Right lobe of liver (tissue), 6 donors: ENCODE results near the gene ZYG11B. TPM values are rescaled to one million over a fixed set of nuclear protein-coding genes. Genes with fewer than 3 reads are reported as not detected.

Source experiments
- ATAC-seq, 4 donors: fragments of 200-7000 bp; cut with Tn5 transposase; one replicate each; pipeline ENCODE4 v1.9.1; 2020; ENCODE audit warnings: mild to moderate bottlenecking in 4 of 4, moderate library complexity in 4 of 4
- DNase-seq, 3 donors: peaks; one replicate each; pipeline ENCODE4 v3.0.0-alpha.2; 2020
- H3K27ac ChIP-seq, 3 donors: fragments of 200-600 bp; one replicate each; pipeline ENCODE4 v1.8.0; 2022
- H3K27me3 ChIP-seq, 2 donors: fragments of 200-600 bp; one replicate each; pipeline ENCODE4 v1.8.0; 2022
- H3K36me3 ChIP-seq, 4 donors: fragments of 200-600 bp; sonication (generic) in 1 of 4; one replicate each; pipeline versions ENCODE4 v1.5.1 to v1.8.0; 2017 to 2022; ENCODE audit warnings: control low read depth in 1 of 4
- H3K4me1 ChIP-seq, 4 donors: fragments of 200-600 bp; sonication (generic) in 1 of 4; one replicate each; pipeline versions ENCODE4 v1.5.1 to v1.8.0; 2017 to 2022; ENCODE audit warnings: control low read depth in 1 of 4
- H3K4me3 ChIP-seq, 3 donors: fragments of 200-600 bp; one replicate each; pipeline ENCODE4 v1.8.0; 2022
- H3K9me3 ChIP-seq, 4 donors: fragments of 200-600 bp; sonication (generic) in 1 of 4; one replicate each; pipeline versions ENCODE4 v1.5.1 to v1.8.0; 2017 to 2022; ENCODE audit warnings: control low read depth in 1 of 4
- POLR2A ChIP-seq: fragments of 450-650 bp; IDR thresholded peaks from one replicate; pipeline ENCODE4 v1.6.1; 2017; ENCODE audit warnings: antibody characterized with exemption, mild to moderate bottlenecking
- WGBS: methylation state at CpG from one replicate; pipeline ENCODE4 v1.1.6; 2018; ENCODE audit warnings: low coverage, low lambda C conversion rate; ENCODE audit not compliant: insufficient coverage; ENCODE audit errors: missing lambda C conversion rate; 5-methylcytosine and 5-hydroxymethylcytosine counted together
- intact Hi-C, 2 donors: fragments of 100-400 bp; cut with DNase I; formaldehyde crosslinking; loops; one replicate each; pipeline versions ENCODE4 v1.11.2 to v1.14.1; 2022
- total RNA-seq, 6 experiments: library from RNA; depleted of rRNA in 2 of 6; stranded (reverse); fragments of >200 nt in 2 of 6; fragmentation: NEBNext Ultra II Directional in 3 of 6; extraction: Animal tissue kit (Norgen Biotek cat#: 25700) in 3 of 6; gene quantifications; one replicate each; pipeline versions ENCODE4 v1.1.0 to v1.2.4, GENCODE V29; 2016 to 2023
- TF ChIP-seq, protein P1 (sequence below), 4 donors: fragments of 200-600 bp in 3 of 4; fragments of 450-650 bp in 1 of 4; IDR thresholded peaks; one replicate each; pipeline versions ENCODE4 v1.5.1 to v1.8.0; 2016 to 2022; ENCODE audit warnings: antibody characterized with exemption in 4 of 4, mild to moderate bottlenecking in 2 of 4
- donor health status: DM: no; HTN: yes; CAD: no.
- donor health status: DM: no; HTN: no; CAD: no.
- donor health status: DM: no; HTN: no; CAD: no.
- donor health status: DM: no; HTN: yes; CAD: no.
- donor health status: DM: no; HTN: yes; CAD: no.

ZYG11B gene
- total RNA-seq, 6 experiments from 2014 or later, result 17.7 to 39.2 (median 30.9) TPM

DNA sequence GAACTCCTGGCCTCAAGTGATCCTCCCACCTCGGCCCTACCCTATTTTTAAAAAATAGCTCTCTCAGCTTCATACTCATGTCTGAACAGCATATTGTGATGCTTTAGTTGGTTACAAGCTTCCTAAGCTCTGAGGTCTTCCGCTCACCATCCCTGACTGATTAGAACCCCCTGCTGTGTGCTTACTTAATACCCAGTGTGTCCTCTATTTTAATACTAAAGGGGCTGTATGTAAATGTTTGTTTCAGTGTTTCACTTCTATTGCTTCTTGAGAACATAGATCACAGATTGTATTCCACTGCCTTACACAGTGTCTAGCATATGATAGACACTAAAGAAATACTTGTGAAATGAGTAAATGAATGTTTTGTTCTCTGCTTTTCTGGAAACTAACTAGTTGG, 29.8 kb downstream of the ZYG11B start:
- H3K36me3 ChIP-seq, result peaks cover 0 to 23% (median 5%) of the 10 kb centered on the region in 4 donors
- H3K9me3 ChIP-seq, result no peaks in the 10 kb centered on the region
- peaks cover 0 to 9% (median 0%) of the 10 kb centered on the region in 4 donors for H3K4me1 ChIP-seq
- DNase-seq, result no peak
- H3K27ac ChIP-seq, result no peak overlapping the region
- H3K4me3 ChIP-seq, result no peak overlapping the region
- 100% methylated on average over 2 of the region's 2 CpGs for WGBS
- no peak for ATAC-seq
- TF ChIP-seq, protein P1, sequence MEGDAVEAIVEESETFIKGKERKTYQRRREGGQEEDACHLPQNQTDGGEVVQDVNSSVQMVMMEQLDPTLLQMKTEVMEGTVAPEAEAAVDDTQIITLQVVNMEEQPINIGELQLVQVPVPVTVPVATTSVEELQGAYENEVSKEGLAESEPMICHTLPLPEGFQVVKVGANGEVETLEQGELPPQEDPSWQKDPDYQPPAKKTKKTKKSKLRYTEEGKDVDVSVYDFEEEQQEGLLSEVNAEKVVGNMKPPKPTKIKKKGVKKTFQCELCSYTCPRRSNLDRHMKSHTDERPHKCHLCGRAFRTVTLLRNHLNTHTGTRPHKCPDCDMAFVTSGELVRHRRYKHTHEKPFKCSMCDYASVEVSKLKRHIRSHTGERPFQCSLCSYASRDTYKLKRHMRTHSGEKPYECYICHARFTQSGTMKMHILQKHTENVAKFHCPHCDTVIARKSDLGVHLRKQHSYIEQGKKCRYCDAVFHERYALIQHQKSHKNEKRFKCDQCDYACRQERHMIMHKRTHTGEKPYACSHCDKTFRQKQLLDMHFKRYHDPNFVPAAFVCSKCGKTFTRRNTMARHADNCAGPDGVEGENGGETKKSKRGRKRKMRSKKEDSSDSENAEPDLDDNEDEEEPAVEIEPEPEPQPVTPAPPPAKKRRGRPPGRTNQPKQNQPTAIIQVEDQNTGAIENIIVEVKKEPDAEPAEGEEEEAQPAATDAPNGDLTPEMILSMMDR (IDR thresholded peaks at IDR 0.05), result no peak
- no peak for TF ChIP-seq POLR2A
- intact Hi-C loops, result no loop called here
- H3K27me3 ChIP-seq, result no peaks in the 10 kb centered on the region

GRCh38 chr1:52759908-52760307, 33.7 kb downstream of the ZYG11B start:
- H3K27me3 ChIP-seq, result no peaks in the 10 kb centered on the region
- H3K4me3 ChIP-seq, result no peak overlapping the region
- no peaks in the 10 kb centered on the region for H3K4me1 ChIP-seq
- no peak overlapping the region for H3K27ac ChIP-seq
- H3K9me3 ChIP-seq, result no peaks in the 10 kb centered on the region
- peaks cover 0 to 23% (median 5%) of the 10 kb centered on the region in 4 donors for H3K36me3 ChIP-seq
- ATAC-seq (no peak), DNase-seq (no peak)
- WGBS, result 95% methylated on average over 8 of the region's 10 CpGs
- TF ChIP-seq, protein P1 (IDR thresholded peaks at IDR 0.05), result no peak
- TF ChIP-seq POLR2A, result no peak
- intact Hi-C loops, result no loop called here

DNA sequence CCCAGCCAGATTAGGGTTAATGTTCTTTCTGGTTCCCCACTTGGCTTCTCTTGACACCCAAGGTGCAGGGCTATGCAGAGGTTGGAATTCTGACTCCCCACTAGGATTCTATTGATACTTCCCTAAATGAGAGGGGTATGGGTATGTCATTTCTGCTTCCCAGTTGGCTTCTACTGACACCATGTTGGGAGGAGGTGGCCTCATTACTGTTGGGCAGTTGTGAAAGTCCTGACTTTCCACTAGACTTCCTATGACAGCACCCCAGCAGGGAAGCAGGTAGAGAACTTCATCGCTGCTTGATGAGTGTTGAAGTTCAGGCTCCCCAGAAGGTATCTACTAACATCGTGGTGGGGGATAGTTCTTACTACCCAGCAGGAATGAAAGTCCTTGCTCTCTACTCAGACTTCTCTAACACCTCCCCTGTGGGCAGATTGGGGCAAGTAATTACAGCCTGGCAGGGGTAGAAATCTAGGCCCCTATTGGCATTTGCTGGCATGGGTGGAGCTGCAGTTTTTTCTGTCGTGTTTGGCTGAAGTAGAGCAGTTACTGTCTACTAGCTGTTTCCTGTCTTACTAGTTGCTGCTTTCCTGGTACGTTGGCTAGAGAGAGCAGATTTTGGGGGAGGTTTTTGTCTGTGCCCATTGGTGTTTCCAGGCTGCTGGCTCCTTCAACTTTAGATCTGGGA, 41.5 kb downstream of the ZYG11B start:
- no peak overlapping the region for H3K4me3 ChIP-seq
- 40% methylated on average over 2 of the region's 4 CpGs for WGBS
- DNase-seq, result no peak
- H3K9me3 ChIP-seq, result no peaks in the 10 kb centered on the region
- TF ChIP-seq, protein P1 (IDR thresholded peaks at IDR 0.05), result no peak
- TF ChIP-seq POLR2A, result no peak
- no peaks in the 10 kb centered on the region for H3K4me1 ChIP-seq
- no peak for ATAC-seq
- peaks cover 0 to 23% (median 4%) of the 10 kb centered on the region in 4 donors for H3K36me3 ChIP-seq
- intact Hi-C loops, result no loop called here
- H3K27ac ChIP-seq, result no peak overlapping the region
- H3K27me3 ChIP-seq, result no peaks in the 10 kb centered on the region

DNA sequence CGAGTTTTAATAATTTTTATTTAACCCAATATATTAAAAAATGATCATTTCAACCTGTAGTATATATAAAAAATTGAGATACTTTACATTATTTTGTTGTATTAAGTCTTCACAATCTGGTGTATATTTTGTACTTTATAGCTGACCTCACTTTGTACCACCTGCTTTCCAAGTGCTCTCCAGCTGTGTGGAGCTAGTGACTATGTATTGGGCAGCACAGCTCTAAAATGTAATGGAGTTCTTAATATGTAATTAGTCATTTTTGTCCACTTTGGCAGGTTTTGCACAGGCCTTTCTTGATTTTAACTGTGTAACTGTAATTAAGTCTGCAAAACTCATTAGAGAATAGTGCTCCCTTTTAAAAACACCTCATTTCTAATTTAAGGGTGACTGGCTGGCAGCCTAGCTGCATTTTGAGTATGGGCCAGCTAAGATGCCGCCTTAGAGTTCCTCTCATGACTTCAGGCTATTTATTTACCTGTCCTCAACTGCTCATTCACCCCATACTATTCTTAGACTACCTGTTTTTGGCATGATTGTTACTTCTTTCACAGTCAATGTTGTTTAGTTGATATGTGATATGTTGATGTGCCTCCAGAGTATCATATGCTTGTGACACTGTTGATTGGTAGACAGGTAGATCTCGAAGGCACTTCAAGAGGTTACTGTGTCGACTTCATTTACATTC, 43.2 kb downstream of the ZYG11B start:
- Histone ChIP-seq H3K36me3 (peaks cover 0 to 31% (median 4%) of the 10 kb centered on the region in 4 donors), H3K4me1 (no peaks in the 10 kb centered on the region), H3K9me3 (no peaks in the 10 kb centered on the region), H3K4me3 (no peak overlapping the region), H3K27me3 (no peaks in the 10 kb centered on the region), H3K27ac (no peak overlapping the region)
- ATAC-seq (no peak), DNase-seq (no peak)
- WGBS, result 83% methylated on average over 4 of the region's 4 CpGs
- no peak for TF ChIP-seq POLR2A
- TF ChIP-seq, protein P1 (IDR thresholded peaks at IDR 0.05), result no peak
- intact Hi-C loops, result no loop called here
